GM18511 (cell line): ENCODE data around the gene ATP8B1.
"Not testable (repeated sequence)": the region's sequence is repeated elsewhere in the genome, so short reads cannot be mapped to it uniquely, and the experiment has no call there.

ENCODE experiments used
- ATAC-seq: cut with Tn5 transposase; IDR thresholded peaks from one replicate; pipeline ENCODE4 v1.9.1; 2021; ENCODE audit warnings: mild to moderate bottlenecking, moderate library complexity; ENCODE audit not compliant: unreplicated experiment

Gene ATP8B1

GRCh38 chr18:57803103-57803969 is at the start of gene ATP8B1:
Gene ATP8B1, minus strand, starts transcription at chr18:57803315. Its CDS starts 71,508 bp downstream, at chr18:57731807.
- peak; percentile 69 for ATAC-seq

GRCh38 chr18:57850063-57850462 is 46.9 kb upstream of the ATP8B1 start:
- ATAC-seq: no peak

- ATAC-seq: not testable (repeated sequence)
Measured at GRCh38 chr18:57848374-57848773, 45.3 kb upstream of the ATP8B1 start.

GRCh38 chr18:57847431-57847830 is 44.3 kb upstream of the ATP8B1 start:
- not testable (repeated sequence) for ATAC-seq

- ATAC-seq: no peak
Measured at GRCh38 chr18:57846258-57846657, 43.1 kb upstream of the ATP8B1 start.

GRCh38 chr18:57845605-57846074 is 42.5 kb upstream of the ATP8B1 start:
- ATAC-seq: no peak

GRCh38 chr18:57844319-57844718 is 41.2 kb upstream of the ATP8B1 start:
- ATAC-seq: no peak

- ATAC-seq: no peak
Measured at GRCh38 chr18:57843386-57843785, 40.3 kb upstream of the ATP8B1 start.

- peak; percentile 57 for ATAC-seq
Measured at GRCh38 chr18:57841568-57841967, 38.5 kb upstream of the ATP8B1 start.

GRCh38 chr18:57839942-57840381 is 36.8 kb upstream of the ATP8B1 start:
- ATAC-seq: no peak

- ATAC-seq: peak; percentile 81
Measured at GRCh38 chr18:57837917-57838548, 34.9 kb upstream of the ATP8B1 start.

GRCh38 chr18:57836557-57836956 is 33.4 kb upstream of the ATP8B1 start:
- ATAC-seq: no peak

- ATAC-seq: no peak
Measured at GRCh38 chr18:57835904-57836303, 32.8 kb upstream of the ATP8B1 start.

- no peak for ATAC-seq
Measured at GRCh38 chr18:57834616-57835015, 31.5 kb upstream of the ATP8B1 start.

- peak; percentile 54 for ATAC-seq
Measured at GRCh38 chr18:57833441-57834101, 30.5 kb upstream of the ATP8B1 start.

GRCh38 chr18:57832730-57833129 is 29.6 kb upstream of the ATP8B1 start:
- no peak for ATAC-seq

- no peak for ATAC-seq
Measured at GRCh38 chr18:57831597-57832377, 28.7 kb upstream of the ATP8B1 start.

GRCh38 chr18:57827646-57828045 is 24.5 kb upstream of the ATP8B1 start:
- ATAC-seq: no peak

- no peak for ATAC-seq
Measured at GRCh38 chr18:57826252-57826651, 23.1 kb upstream of the ATP8B1 start.

- not testable (repeated sequence) for ATAC-seq
Measured at GRCh38 chr18:57820583-57820982, 17.5 kb upstream of the ATP8B1 start.
